ENCODE measurements around the gene JUND. TPM values are rescaled to one million over a fixed set of nuclear protein-coding genes. Genes with fewer than 3 reads are reported as not detected.

JUND gene
- total RNA-seq, 1 experiment from 2014 or later = 128 TPM

DNA sequence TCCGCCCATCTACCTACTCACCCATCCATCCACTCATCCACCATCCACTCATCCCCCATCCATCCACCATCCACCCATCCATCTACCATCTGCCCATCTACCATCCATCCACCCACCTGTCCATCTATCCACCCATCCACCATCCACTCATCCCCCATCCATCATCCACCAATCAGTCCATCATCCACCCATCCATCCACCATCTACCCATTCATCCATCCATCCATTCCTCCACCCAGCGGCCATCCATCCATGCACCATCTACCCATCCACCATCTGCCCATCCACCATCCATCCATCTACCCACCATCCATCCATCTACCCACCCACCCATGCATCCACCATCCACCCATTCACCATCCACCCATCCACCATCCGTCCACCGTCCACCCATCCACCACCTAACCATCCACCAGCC is 13.6 kb upstream of the JUND start:
- H3K4me1 ChIP-seq (ENCODE audit: insufficient read depth, low read length, poor library complexity, severe bottlenecking) = peaks cover 26% of the 10 kb centered on the region
- no peaks in the 10 kb centered on the region for H3K36me3 ChIP-seq (ENCODE audit: insufficient read depth, low read length, poor library complexity, severe bottlenecking)
- no peak for DNase-seq (ENCODE audit: low spot score)
- TF ChIP-seq, protein P1, sequence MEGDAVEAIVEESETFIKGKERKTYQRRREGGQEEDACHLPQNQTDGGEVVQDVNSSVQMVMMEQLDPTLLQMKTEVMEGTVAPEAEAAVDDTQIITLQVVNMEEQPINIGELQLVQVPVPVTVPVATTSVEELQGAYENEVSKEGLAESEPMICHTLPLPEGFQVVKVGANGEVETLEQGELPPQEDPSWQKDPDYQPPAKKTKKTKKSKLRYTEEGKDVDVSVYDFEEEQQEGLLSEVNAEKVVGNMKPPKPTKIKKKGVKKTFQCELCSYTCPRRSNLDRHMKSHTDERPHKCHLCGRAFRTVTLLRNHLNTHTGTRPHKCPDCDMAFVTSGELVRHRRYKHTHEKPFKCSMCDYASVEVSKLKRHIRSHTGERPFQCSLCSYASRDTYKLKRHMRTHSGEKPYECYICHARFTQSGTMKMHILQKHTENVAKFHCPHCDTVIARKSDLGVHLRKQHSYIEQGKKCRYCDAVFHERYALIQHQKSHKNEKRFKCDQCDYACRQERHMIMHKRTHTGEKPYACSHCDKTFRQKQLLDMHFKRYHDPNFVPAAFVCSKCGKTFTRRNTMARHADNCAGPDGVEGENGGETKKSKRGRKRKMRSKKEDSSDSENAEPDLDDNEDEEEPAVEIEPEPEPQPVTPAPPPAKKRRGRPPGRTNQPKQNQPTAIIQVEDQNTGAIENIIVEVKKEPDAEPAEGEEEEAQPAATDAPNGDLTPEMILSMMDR (conservative IDR thresholded peaks at IDR 0.05; ENCODE audit: low read depth, low read length) = no peak
- TF ChIP-seq EZH2 (IDR thresholded peaks at IDR 0.05; ENCODE audit: borderline replicate concordance, low read depth, low read length, poor library complexity, severe bottlenecking) = no peak
- H3K27me3 ChIP-seq (replicated peaks; ENCODE audit: insufficient read depth, low read depth, low read length, poor library complexity) = no peaks in the 10 kb centered on the region
- POLR2A ChIA-PET (ENCODE audit: low non-redundant PET) = no interaction called here
- no peaks in the 10 kb centered on the region for H3K9me3 ChIP-seq (ENCODE audit: low read depth, low read length, poor library complexity, severe bottlenecking)
- no TSS peak for BruUV-seq (replicated peaks)
- intact Hi-C loops (cut with micrococcal nuclease; ENCODE audit: unreplicated experiment) = no loop called here
- H3K4me3 ChIP-seq (ENCODE audit: low read depth, low read length, poor library complexity, severe bottlenecking) = no peak overlapping the region
- CTCF ChIA-PET = no interaction called here
- no peak overlapping the region for H3K27ac ChIP-seq (ENCODE audit: low read depth, low read length, poor library complexity, severe bottlenecking)

DNA sequence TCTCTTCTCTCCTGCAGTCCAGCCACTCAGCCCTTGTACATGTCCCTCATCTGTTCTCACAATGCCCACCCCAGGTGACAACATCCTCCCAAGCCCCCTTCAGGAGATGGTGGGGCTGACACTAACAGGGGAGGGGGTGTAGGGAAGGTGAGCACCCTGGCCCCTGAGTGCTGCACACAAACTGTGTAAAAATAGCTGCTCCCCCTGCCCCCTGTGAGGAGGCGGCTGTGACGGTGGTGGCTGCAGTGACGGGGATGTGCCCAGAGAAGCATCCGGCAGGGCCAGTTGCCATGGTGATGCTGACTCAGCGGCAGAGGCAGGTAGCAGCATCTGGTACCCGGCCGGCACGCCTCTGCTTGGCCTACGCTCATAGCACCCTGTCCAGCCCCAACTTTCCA is 13.0 kb upstream of the JUND start:
- Histone ChIP-seq H3K36me3 (ENCODE audit: insufficient read depth, low read length, poor library complexity, severe bottlenecking) (no peaks in the 10 kb centered on the region), H3K4me1 (ENCODE audit: insufficient read depth, low read length, poor library complexity, severe bottlenecking) (peaks cover 27% of the 10 kb centered on the region), H3K4me3 (ENCODE audit: low read depth, low read length, poor library complexity, severe bottlenecking) (no peak overlapping the region), H3K9me3 (ENCODE audit: low read depth, low read length, poor library complexity, severe bottlenecking) (no peaks in the 10 kb centered on the region), H3K27me3 (replicated peaks; ENCODE audit: insufficient read depth, low read depth, low read length, poor library complexity) (no peaks in the 10 kb centered on the region), H3K27ac (ENCODE audit: low read depth, low read length, poor library complexity, severe bottlenecking) (no peak overlapping the region)
- TF ChIP-seq, protein P1 (conservative IDR thresholded peaks at IDR 0.05; ENCODE audit: low read depth, low read length) = no peak
- no peak for TF ChIP-seq EZH2 (IDR thresholded peaks at IDR 0.05; ENCODE audit: borderline replicate concordance, low read depth, low read length, poor library complexity, severe bottlenecking)
- no TSS peak for BruUV-seq (replicated peaks)
- POLR2A ChIA-PET (ENCODE audit: low non-redundant PET) = no interaction called here
- no peak for DNase-seq (ENCODE audit: low spot score)
- CTCF ChIA-PET = no interaction called here
- intact Hi-C loops (cut with micrococcal nuclease; ENCODE audit: unreplicated experiment) = no loop called here

DNA sequence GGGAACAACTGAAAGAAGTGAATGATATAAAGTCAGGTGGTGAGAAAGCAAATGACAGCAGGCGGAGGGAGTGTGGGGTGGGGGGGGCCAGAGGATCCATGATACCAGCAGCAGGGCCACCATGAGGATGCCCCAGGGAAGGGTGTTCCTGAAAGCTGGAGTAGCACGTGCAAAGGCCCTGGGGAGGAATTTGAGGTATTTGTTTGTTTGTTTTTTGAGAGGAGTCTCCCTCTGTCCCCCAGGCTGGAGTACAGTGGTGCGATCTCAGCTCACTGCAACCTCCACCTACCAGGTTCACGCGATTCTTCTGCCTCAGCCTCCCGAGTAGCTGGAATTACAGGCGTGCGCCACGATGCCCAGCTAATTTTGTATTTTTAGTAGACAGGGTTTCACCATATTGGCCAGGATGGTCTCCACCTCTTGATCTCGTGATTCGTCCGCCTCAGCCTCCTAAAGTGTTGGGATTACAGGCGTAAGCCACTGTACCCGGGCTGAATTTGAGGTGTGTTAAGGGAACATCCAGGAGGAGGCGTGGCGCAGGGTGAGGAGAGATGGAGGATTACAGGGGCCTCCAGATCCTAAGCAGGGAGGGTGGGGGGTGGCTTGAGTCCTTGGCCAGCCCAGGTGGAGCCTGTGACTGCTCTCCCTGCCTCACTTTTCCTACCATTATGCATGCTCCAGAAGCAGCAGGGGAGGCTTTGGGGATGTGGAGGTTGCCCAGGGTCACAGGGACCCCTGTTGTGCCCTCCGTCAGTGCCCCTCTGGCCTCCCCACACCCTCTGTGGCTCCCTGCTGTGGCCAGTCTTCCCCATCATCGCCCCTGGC is 12.4 kb upstream of the JUND start:
- TF ChIP-seq, protein P1 (conservative IDR thresholded peaks at IDR 0.05; ENCODE audit: low read depth, low read length) = no peak
- no peak for TF ChIP-seq EZH2 (IDR thresholded peaks at IDR 0.05; ENCODE audit: borderline replicate concordance, low read depth, low read length, poor library complexity, severe bottlenecking)
- POLR2A ChIA-PET (ENCODE audit: low non-redundant PET) = interaction anchor here (0.7 kb wide), 1 partner anchor 243 kb away, joined by 3 read pairs; no protein-coding TSS in a partner anchor
- Histone ChIP-seq H3K4me1 (ENCODE audit: insufficient read depth, low read length, poor library complexity, severe bottlenecking) (peaks cover 27% of the 10 kb centered on the region), H3K4me3 (ENCODE audit: low read depth, low read length, poor library complexity, severe bottlenecking) (no peak overlapping the region), H3K27ac (ENCODE audit: low read depth, low read length, poor library complexity, severe bottlenecking) (peak overlapping the region; percentile 98), H3K36me3 (ENCODE audit: insufficient read depth, low read length, poor library complexity, severe bottlenecking) (no peaks in the 10 kb centered on the region), H3K27me3 (replicated peaks; ENCODE audit: insufficient read depth, low read depth, low read length, poor library complexity) (no peaks in the 10 kb centered on the region), H3K9me3 (ENCODE audit: low read depth, low read length, poor library complexity, severe bottlenecking) (no peaks in the 10 kb centered on the region)
- intact Hi-C loops (cut with micrococcal nuclease; ENCODE audit: unreplicated experiment) = loop anchor here (1.0 kb wide), 1 partner anchor 29 kb away; the partner anchor contains the start of gene LSM4
- CTCF ChIA-PET = interaction anchor here (2.4 kb wide), 1 partner anchor 14 kb away, joined by 16 read pairs; no protein-coding TSS in a partner anchor
- no TSS peak for BruUV-seq (replicated peaks)
- no peak for DNase-seq (ENCODE audit: low spot score)

Measured in A673 (cell line).